ENCODE measurements around the gene TMCC2. TPM values are rescaled to one million over a fixed set of nuclear protein-coding genes. Genes with fewer than 3 reads are reported as not detected.

Gene TMCC2
- total RNA-seq, 1 experiment from 2014 or later: 3.1 TPM

- POLR2A ChIA-PET: no interaction called here
Measured at GRCh38 chr1:205236951-205237475, 9.3 kb downstream of the TMCC2 start.

More at GRCh38 chr1:205236951-205237475, 9.3 kb downstream of the TMCC2 start:
- no peak for TF ChIP-seq POLR2AphosphoS5 (IDR thresholded peaks at IDR 0.05; ENCODE audit: low read depth, low read length)
- TF ChIP-seq REST (IDR thresholded peaks at IDR 0.05; ENCODE audit: insufficient read depth in 1 of 2, low read depth in 2 of 2, low read length in 1 of 2): no peak
- TF ChIP-seq TCF7L2 (IDR thresholded peaks at IDR 0.05; ENCODE audit: low read depth, low read length): no peak
- TF ChIP-seq SIN3A (IDR thresholded peaks at IDR 0.05; ENCODE audit: borderline replicate concordance, insufficient read depth, low read depth, low read length): no peak
- no peak for TF ChIP-seq CTCF (IDR thresholded peaks at IDR 0.05)
- DNase-seq (ENCODE audit: low read depth, low spot score): no peak
- no peak for ATAC-seq
- CTCF ChIA-PET: interaction anchor here (0.5 kb wide), 1 partner anchor 19 kb away, joined by 4 read pairs; no protein-coding TSS in a partner anchor
- Histone ChIP-seq H3K4me1 (ENCODE audit: control insufficient read depth, insufficient read depth, low read length) (no peaks in the 10 kb centered on the region), H3K27ac (ENCODE audit: low read length) (no peak overlapping the region), H3K4me3 (ENCODE audit: low read depth in 2 of 2, low read length in 2 of 2) (no peak overlapping the region), H3K27me3 (ENCODE audit: control insufficient read depth, insufficient read depth, low read length) (no peaks in the 10 kb centered on the region), H3K36me3 (ENCODE audit: control insufficient read depth, insufficient read depth, low read length) (no peaks in the 10 kb centered on the region), H3K9me3 (ENCODE audit: control insufficient read depth, insufficient read depth, low read depth, low read length) (no peaks in the 10 kb centered on the region)
- intact Hi-C loops (cut with micrococcal nuclease; ENCODE audit: unreplicated experiment) (no loop called here), in situ Hi-C loops (cut with HindIII; ENCODE audit: low pct_unique_long_range_greater_than_20kb, low sequenced_read_pairs) (no loop called here)
- no TSS peak for BruUV-seq (replicated peaks)
